C4-2B (cell line): ENCODE data around the gene ZNF821.
"Not testable (repeated sequence)": the region's sequence is repeated elsewhere in the genome, so short reads cannot be mapped to it uniquely, and the experiment has no call there.

ENCODE experiments used
- H3K27ac ChIP-seq: fragments of 450-650 bp; 2 replicates; pipeline ENCODE4 v1.5.1; 2017
- ZFX ChIP-seq: fragments of 450-650 bp; IDR thresholded peaks from 2 replicates; pipeline ENCODE4 v1.6.1; 2017
- TF ChIP-seq, protein P1 (sequence below): fragments of 450-650 bp; conservative IDR thresholded peaks from 2 replicates; pipeline ENCODE4 v1.5.1; 2017; ENCODE audit warnings: mild to moderate bottlenecking

The ZNF821 gene

DNA sequence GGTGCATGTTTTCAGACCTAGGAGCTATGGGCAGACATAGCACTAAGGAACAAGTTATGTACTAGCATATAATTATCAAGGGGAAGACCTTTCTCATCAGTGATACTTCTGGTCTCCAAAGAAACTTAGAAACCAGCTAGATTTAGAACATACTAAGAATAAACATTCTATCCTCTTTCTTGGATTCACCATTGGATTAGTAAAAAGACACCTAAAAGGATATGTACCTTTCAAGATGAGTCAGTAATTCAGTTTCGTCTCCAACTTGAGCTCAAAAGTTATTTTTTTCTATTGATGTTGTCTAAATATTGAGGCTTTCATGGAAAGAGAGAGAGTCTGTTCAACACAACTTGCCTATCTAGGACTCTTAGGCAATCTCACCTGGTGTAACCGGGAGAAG lies 13.2 kb downstream of the ZNF821 start:
- no peak overlapping the region for H3K27ac ChIP-seq
- TF ChIP-seq, protein P1, sequence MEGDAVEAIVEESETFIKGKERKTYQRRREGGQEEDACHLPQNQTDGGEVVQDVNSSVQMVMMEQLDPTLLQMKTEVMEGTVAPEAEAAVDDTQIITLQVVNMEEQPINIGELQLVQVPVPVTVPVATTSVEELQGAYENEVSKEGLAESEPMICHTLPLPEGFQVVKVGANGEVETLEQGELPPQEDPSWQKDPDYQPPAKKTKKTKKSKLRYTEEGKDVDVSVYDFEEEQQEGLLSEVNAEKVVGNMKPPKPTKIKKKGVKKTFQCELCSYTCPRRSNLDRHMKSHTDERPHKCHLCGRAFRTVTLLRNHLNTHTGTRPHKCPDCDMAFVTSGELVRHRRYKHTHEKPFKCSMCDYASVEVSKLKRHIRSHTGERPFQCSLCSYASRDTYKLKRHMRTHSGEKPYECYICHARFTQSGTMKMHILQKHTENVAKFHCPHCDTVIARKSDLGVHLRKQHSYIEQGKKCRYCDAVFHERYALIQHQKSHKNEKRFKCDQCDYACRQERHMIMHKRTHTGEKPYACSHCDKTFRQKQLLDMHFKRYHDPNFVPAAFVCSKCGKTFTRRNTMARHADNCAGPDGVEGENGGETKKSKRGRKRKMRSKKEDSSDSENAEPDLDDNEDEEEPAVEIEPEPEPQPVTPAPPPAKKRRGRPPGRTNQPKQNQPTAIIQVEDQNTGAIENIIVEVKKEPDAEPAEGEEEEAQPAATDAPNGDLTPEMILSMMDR, result no peak
- no peak for TF ChIP-seq ZFX

DNA sequence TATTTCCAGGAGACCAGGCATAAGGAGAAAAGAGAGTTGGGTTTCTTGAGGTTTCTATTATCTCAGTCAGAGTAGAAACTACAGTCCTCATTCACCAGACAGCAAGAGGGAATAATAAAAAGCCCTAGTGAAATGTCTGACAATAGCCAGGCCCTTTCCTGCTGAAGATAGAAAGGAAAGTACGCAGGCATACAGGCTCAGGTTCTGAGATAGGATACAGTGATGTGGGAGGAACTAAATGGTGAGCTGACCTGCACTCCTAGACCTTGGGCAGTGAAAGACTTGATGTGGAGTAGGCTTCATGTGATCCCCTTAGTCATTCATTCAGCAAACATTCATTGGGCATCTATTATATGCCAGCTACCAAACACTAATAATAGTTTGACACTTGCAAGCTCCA lies 14.9 kb downstream of the ZNF821 start:
- TF ChIP-seq, protein P1, result no peak
- TF ChIP-seq ZFX, result no peak
- no peak overlapping the region for H3K27ac ChIP-seq

DNA sequence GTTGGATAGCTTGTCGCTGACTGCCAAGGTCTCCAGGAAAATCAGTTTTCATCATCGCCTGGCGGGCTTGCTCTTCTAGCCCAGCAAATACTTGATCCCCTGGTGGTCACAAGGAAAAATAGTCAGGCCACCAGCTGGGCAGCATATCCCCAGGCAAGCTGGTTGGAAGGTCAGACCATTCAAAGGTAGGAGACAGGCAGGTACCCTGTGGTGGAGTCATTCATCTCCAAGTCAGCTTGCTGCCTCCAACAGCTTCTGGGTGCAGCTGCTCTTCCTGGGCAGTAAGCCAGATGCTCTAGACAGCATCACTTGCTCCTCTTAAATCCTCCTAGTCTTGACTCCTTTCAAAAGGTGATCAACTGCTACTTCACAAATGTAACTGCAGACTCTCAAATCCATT lies 16.0 kb downstream of the ZNF821 start:
- no peak for TF ChIP-seq ZFX
- TF ChIP-seq, protein P1, result no peak

DNA sequence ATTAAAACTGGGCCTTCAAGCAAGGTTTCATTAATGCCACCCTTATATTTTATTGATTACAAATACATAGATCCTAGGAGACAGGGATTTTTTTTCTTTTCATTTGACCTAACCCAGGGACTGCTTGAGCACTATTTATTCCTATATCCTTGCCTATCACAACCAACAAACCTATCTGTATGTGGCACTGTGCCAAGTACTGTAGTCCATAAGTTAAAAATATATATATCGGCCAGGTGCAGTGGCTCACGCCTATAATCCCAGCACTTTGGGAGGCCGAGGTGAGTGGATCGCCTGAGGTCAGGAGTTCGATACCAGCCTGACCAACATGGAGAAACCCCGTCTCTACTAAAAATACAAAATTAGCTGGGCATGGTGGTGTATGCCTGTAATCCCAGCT lies 16.8 kb downstream of the ZNF821 start:
- H3K27ac ChIP-seq, result not testable (repeated sequence)

More for the DNA sequence above, 16.0 kb downstream of the ZNF821 start:
- no peak overlapping the region for H3K27ac ChIP-seq

DNA sequence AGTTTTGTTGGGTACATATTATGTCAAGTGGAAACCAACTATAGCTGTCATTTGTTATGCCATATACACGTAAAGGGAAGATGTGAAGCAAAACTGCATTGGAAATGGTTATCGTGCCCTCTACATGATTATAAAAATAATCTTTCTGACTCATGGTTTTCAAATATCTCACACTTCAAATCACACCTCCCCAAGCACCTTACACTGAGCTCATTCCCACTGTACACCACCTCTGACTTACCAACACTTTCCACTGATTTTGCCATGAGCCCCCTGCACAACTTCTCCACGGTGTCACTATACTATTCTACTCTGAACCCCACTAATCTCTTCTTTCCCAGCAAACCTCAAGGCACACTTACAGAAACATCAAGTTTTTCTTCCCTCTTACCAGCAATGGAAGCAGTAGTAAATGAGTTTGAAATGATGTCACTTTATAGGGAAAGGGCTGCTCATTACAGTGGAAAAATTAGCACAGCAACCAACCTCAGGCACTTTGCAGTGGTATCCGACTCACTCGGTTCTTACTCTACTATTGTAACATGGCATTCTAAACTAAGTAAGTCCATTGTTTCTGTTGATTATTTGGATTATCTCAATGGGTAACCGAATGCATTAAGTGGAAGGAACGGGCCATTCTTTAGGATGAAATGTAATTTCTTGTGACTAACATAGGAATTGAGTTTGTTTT lies 18.7 kb downstream of the ZNF821 start:
- TF ChIP-seq ZFX, result no peak
- TF ChIP-seq, protein P1, result no peak
- H3K27ac ChIP-seq, result no peak overlapping the region

DNA sequence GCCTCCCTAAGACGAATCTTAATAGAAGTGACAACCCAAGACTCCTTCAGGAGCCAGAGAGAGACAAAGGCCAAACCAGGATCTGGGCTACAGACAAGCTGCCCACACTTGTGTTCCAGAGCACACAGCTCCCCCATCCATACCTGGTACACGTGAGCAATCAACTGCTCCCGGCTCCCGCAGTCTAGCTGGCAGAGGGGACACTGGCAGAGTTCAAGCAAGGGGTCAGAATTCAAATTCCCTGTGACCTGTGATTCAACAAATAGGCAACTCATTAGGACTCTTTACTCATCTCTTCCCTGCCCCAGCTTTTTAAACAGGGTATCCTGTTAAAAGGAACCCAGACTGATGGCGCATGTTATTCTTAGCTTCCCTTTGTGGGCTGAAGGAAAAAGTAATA lies 20.0 kb downstream of the ZNF821 start:
- H3K27ac ChIP-seq, result no peak overlapping the region
- no peak for TF ChIP-seq ZFX
- TF ChIP-seq, protein P1, result no peak

DNA sequence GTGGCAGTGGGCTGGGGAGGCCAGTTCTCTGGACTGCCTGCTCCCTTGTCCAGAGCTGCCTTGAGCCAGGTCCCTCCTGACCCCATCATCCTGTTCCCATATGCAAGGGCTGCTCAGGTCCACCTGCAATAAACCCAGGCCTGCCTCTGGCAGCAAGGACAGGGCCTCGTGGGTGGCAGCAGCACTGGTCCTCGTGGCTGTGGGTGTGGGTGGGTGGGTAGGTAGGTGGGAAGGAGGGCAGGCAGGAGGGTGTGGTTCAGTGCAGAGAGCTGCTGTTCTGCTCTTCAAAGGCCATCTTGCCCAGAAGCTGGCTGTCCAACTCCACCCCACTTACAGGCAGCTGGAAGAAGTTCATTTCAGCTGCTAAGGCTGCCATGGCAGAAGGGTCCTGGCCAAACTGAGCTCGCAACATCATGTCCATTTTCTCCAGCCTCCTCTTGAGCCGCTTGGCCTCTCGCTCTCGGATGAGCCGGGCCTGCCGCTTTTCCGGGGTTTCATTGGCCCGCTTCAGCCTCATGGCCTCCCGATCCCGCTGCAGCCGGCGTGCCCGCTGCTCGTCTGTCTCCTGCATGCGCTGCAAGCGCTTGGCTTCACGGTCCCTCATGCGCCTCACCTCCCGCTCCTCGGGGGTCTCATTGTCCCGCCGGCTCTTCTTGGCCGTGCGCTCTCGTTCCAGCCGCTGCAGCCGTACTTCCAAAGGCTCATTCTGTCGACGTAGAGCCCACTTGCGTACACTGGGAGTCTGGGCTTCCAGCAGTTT lies 24.0 kb downstream of the ZNF821 start:
- TF ChIP-seq, protein P1, result no peak
- no peak for TF ChIP-seq ZFX
- no peak overlapping the region for H3K27ac ChIP-seq
